SU-DHL-6 (cell line): ENCODE data around the gene CDC42BPA.

Experiments
- H2AFZ ChIP-seq: fragments of 200-600 bp; sonication (generic); 2 replicates; pipeline ENCODE4 v1.6.1; 2014; ENCODE audit warnings: low read depth, mild to moderate bottlenecking, moderate library complexity, mixed read lengths, antibody characterized with exemption, low read length; ENCODE audit not compliant: severe bottlenecking
- H3F3A ChIP-seq: fragments of 200-600 bp; shearing (Covaris generic); 2 replicates; pipeline ENCODE4 v1.6.0; 2016; ENCODE audit warnings: antibody characterized with exemption, mild to moderate bottlenecking; ENCODE audit not compliant: insufficient read depth
- H3K27ac ChIP-seq: fragments of 200-600 bp; sonication (generic); 2 replicates; pipeline ENCODE4 v1.5.1; 2016; ENCODE audit warnings: low read depth, mild to moderate bottlenecking, low read length, moderate library complexity, mixed read lengths
- H3K27me3 ChIP-seq: fragments of 200-600 bp; sonication (generic), shearing (Covaris generic); 2 replicates; pipeline ENCODE4 v1.6.0; 2014; ENCODE audit warnings: mild to moderate bottlenecking, low read length
- H3K36me3 ChIP-seq: fragments of 200-600 bp; sonication (generic); 2 replicates; pipeline ENCODE4 v1.6.1; 2014; ENCODE audit warnings: mild to moderate bottlenecking, low read length, mixed read lengths
- H3K4me2 ChIP-seq: fragments of 300-600, 200-600 bp; shearing (Covaris generic), sonication (generic); 2 replicates; pipeline ENCODE4 v1.6.0; 2014; ENCODE audit warnings: low read length, low read depth, mild to moderate bottlenecking; ENCODE audit not compliant: poor library complexity, severe bottlenecking
- H3K4me3 ChIP-seq: fragments of 200-600 bp; sonication (generic); 2 replicates; pipeline ENCODE4 v1.5.1; 2014; ENCODE audit warnings: antibody characterized with exemption, low read length, mild to moderate bottlenecking, mixed read lengths; ENCODE audit not compliant: insufficient read depth, poor library complexity, severe bottlenecking
- H3K79me2 ChIP-seq: fragments of 200-600 bp; sonication (generic); 2 replicates; pipeline ENCODE4 v1.6.1; 2014; ENCODE audit warnings: mild to moderate bottlenecking, low read length, moderate library complexity; ENCODE audit not compliant: insufficient read depth
- H3K9ac ChIP-seq: fragments of 200-600 bp; sonication (generic); 2 replicates; pipeline ENCODE4 v1.7.0; 2014; ENCODE audit warnings: mild to moderate bottlenecking, low read length
- H3K9me2 ChIP-seq: fragments of 200-600 bp; sonication (generic); replicated peaks from 2 replicates; pipeline ENCODE4 v1.6.1; 2014; ENCODE audit warnings: low read length; ENCODE audit not compliant: insufficient read depth
- H3K9me3 ChIP-seq: fragments of 200-600 bp; sonication (generic); 2 replicates; pipeline ENCODE4 v1.6.1; 2014; ENCODE audit warnings: low read length, mixed read lengths; ENCODE audit not compliant: insufficient read depth
- H4K20me1 ChIP-seq: fragments of 200-600 bp; sonication (generic); 2 replicates; pipeline ENCODE4 v1.6.1; 2014; ENCODE audit warnings: low read depth, mild to moderate bottlenecking, antibody characterized with exemption, low read length, moderate library complexity, mixed read lengths
- EZH2phosphoT487 ChIP-seq: fragments of 200-600 bp; sonication (generic), shearing (Covaris generic); conservative IDR thresholded peaks from 2 replicates; pipeline ENCODE4 v1.6.1; 2018; ENCODE audit warnings: mild to moderate bottlenecking, antibody characterized with exemption, low read length, moderate library complexity, mixed read lengths
- TF ChIP-seq, protein P1 (sequence below): fragments of 200-600 bp; sonication (generic); IDR thresholded peaks from one replicate; pipeline ENCODE4 v1.5.1; 2017; ENCODE audit warnings: antibody characterized with exemption, mild to moderate bottlenecking, low read length, moderate library complexity; ENCODE audit not compliant: insufficient read depth, poor library complexity, severe bottlenecking

Gene CDC42BPA

DNA sequence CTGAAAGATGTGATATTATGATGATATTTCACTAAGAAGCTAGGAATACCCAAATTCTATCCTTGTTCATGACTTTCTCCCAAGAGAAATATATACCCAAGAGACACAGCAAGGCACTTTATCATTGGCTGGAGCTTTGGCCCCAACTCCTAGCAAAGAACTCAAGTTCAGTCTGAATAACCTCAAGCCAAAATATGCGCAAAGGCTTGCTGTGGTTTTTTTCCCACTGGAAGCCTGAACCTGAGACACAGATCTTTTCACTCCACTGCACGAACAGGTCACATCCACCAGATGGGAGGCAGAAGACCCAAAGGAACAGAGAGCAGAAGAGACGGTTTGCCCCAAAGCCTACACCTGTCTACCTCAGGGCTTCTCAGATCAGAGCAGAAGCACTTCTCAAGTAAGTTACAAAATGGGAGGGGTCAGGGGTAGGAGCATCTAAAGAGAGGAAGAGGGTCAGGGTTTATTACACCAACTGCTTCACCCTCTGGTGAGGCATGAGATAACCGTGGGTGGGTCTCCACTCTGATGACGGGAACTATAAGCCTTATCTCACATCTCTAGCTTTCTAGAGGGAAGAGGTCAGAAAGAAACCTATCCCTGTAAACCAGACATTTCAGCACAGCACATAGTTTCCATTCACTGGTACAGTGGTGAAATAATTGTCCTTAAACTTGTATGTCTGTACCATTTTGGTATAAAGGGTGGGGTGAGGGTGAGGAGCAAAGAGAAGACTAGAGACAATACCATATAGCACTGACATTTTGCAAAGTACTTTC lies 17.1 kb upstream of the CDC42BPA start:
- no peak overlapping the region for H3K27ac ChIP-seq
- H3K4me3 ChIP-seq = no peak overlapping the region
- no peak overlapping the region for H3K9ac ChIP-seq
- no peaks in the 10 kb centered on the region for H3K9me2 ChIP-seq
- TF ChIP-seq EZH2phosphoT487 = no peak
- TF ChIP-seq, protein P1, sequence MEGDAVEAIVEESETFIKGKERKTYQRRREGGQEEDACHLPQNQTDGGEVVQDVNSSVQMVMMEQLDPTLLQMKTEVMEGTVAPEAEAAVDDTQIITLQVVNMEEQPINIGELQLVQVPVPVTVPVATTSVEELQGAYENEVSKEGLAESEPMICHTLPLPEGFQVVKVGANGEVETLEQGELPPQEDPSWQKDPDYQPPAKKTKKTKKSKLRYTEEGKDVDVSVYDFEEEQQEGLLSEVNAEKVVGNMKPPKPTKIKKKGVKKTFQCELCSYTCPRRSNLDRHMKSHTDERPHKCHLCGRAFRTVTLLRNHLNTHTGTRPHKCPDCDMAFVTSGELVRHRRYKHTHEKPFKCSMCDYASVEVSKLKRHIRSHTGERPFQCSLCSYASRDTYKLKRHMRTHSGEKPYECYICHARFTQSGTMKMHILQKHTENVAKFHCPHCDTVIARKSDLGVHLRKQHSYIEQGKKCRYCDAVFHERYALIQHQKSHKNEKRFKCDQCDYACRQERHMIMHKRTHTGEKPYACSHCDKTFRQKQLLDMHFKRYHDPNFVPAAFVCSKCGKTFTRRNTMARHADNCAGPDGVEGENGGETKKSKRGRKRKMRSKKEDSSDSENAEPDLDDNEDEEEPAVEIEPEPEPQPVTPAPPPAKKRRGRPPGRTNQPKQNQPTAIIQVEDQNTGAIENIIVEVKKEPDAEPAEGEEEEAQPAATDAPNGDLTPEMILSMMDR = no peak
- no peaks in the 10 kb centered on the region for H3K79me2 ChIP-seq
- no peaks in the 10 kb centered on the region for H3K36me3 ChIP-seq
- H2AFZ ChIP-seq = no peak overlapping the region
- no peaks in the 10 kb centered on the region for H3F3A ChIP-seq
- H4K20me1 ChIP-seq = no peaks in the 10 kb centered on the region
- H3K27me3 ChIP-seq = no peaks in the 10 kb centered on the region
- H3K4me2 ChIP-seq = no peak overlapping the region
- no peaks in the 10 kb centered on the region for H3K9me3 ChIP-seq

DNA sequence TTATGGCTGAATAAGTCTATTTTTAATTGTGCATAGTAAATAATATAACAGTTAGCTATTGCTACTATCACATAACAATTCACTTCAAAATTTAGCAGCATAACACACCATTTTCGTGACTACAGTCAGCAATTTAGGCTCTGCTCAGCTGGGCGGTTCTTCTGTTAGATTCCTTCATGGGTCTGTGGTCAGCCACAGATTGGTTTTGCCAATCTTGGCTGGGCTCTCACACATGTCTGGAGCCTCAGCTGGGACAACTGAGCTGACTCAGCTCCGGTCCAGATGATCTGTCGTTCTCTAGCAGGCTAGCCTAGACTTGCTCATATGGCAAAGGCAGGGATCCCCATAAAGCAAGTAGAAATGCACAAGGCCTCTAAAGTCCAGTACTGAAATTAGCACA lies 15.1 kb upstream of the CDC42BPA start:
- Histone ChIP-seq H3K27me3 (no peaks in the 10 kb centered on the region), H3K36me3 (no peaks in the 10 kb centered on the region), H3K9ac (no peak overlapping the region), H3K4me3 (no peak overlapping the region), H3K27ac (no peak overlapping the region), H2AFZ (no peak overlapping the region), H3K9me2 (no peaks in the 10 kb centered on the region), H3F3A (no peaks in the 10 kb centered on the region), H3K9me3 (no peaks in the 10 kb centered on the region), H4K20me1 (no peaks in the 10 kb centered on the region), H3K79me2 (no peaks in the 10 kb centered on the region), H3K4me2 (no peak overlapping the region)
- TF ChIP-seq EZH2phosphoT487 = no peak
- TF ChIP-seq, protein P1 = no peak

DNA sequence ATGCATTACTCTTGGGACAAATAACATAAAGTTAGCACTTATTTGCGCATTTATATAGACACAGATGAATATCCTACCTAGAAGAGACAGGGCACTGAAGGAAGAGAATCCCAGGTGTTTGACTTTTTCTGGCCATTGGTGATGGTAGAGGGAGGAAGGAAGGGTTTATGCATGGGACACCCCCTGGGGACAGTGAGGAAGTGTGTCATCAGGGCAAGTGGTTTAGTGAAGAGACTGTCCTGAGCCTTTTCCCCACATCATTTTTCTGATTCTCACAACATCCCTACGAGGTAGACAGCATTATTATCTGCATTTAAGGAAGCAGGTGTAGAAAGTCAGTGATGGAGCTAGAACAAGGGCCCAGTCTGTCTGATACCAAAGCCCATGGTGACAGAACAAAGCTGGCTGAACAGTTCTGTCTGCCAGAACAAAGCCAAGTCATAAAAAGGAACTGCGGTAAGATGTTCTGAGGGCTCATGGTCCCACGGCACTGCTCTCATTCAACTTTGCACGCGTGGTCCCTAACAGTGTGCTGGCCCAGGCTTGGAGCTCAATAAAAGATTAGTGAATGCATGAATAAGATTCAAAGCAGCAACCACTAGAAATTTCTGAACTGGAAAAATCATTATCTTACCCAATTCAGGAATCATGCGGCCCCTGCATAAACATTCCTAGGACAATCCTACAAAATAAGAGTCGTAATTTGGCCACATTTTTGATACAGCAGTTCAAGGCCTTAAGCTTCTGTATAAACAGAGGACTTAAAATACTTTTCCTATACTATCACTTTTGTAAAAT lies 12.2 kb upstream of the CDC42BPA start:
- no peak overlapping the region for H3K4me3 ChIP-seq
- TF ChIP-seq, protein P1 = no peak
- TF ChIP-seq EZH2phosphoT487 = no peak
- H4K20me1 ChIP-seq = no peaks in the 10 kb centered on the region
- H3K27me3 ChIP-seq = no peaks in the 10 kb centered on the region
- H3K36me3 ChIP-seq = no peaks in the 10 kb centered on the region
- H3K4me2 ChIP-seq = no peak overlapping the region
- no peaks in the 10 kb centered on the region for H3K79me2 ChIP-seq
- no peaks in the 10 kb centered on the region for H3F3A ChIP-seq
- H3K9ac ChIP-seq = no peak overlapping the region
- no peak overlapping the region for H3K27ac ChIP-seq
- H3K9me2 ChIP-seq = no peaks in the 10 kb centered on the region
- no peak overlapping the region for H2AFZ ChIP-seq
- no peaks in the 10 kb centered on the region for H3K9me3 ChIP-seq
